Mesendoderm (in vitro differentiated cells): ENCODE results near the gene ARID1B.

Source experiments
- DNase-seq: peaks from one replicate; pipeline ENCODE4 v3.0.0; 2013
- H2AK5ac ChIP-seq: 2 replicates; pipeline ENCODE4 v1.6.1; 2013; ENCODE audit warnings: low read length, inconsistent platforms
- H2BK120ac ChIP-seq: 2 replicates; pipeline ENCODE4 v1.6.1; 2013; ENCODE audit warnings: low read depth, mild to moderate bottlenecking, low read length, moderate library complexity, mixed read lengths
- H2BK15ac ChIP-seq: replicated peaks from 2 replicates; pipeline ENCODE4 v1.6.1; 2013; ENCODE audit warnings: low read depth, mild to moderate bottlenecking, moderate library complexity
- H2BK5ac ChIP-seq: 2 replicates; pipeline ENCODE4 v1.6.1; 2013; ENCODE audit warnings: low read length, inconsistent platforms
- H3K18ac ChIP-seq: 2 replicates; pipeline ENCODE4 v1.6.1; 2013; ENCODE audit warnings: mild to moderate bottlenecking, low read length, mixed read lengths
- H3K23ac ChIP-seq: one replicate; pipeline ENCODE4 v1.6.1; 2013; ENCODE audit warnings: low read length
- H3K27ac ChIP-seq: 2 replicates; pipeline ENCODE4 v1.5.1; 2013; ENCODE audit warnings: low read depth, mild to moderate bottlenecking, inconsistent platforms, low read length, moderate library complexity
- H3K27me3 ChIP-seq: 2 replicates; pipeline ENCODE4 v1.6.1; 2013; ENCODE audit warnings: low read length, control low read depth, mild to moderate bottlenecking, inconsistent platforms; ENCODE audit not compliant: insufficient read depth, poor library complexity
- H3K36me3 ChIP-seq: 2 replicates; pipeline ENCODE4 v1.6.1; 2013; ENCODE audit warnings: low read length, inconsistent platforms; ENCODE audit not compliant: control insufficient read depth, insufficient read depth
- H3K4ac ChIP-seq: one replicate; pipeline ENCODE4 v1.6.1; 2013; ENCODE audit warnings: low read depth, mild to moderate bottlenecking, low read length, moderate library complexity
- H3K4me1 ChIP-seq: 2 replicates; pipeline ENCODE4 v1.6.1; 2013; ENCODE audit warnings: low read depth, low read length, inconsistent platforms; ENCODE audit not compliant: control insufficient read depth
- H3K4me2 ChIP-seq: 2 replicates; pipeline ENCODE4 v1.6.1; 2013; ENCODE audit warnings: low read length
- H3K4me3 ChIP-seq: 2 replicates; pipeline ENCODE4 v1.5.1; 2013; ENCODE audit warnings: mild to moderate bottlenecking, low read length
- H3K56ac ChIP-seq: one replicate; pipeline ENCODE4 v1.6.1; 2013; ENCODE audit warnings: low read length
- H3K79me1 ChIP-seq: 2 replicates; pipeline ENCODE4 v1.6.1; 2013; ENCODE audit warnings: low read length, inconsistent platforms
- H3K79me2 ChIP-seq: 2 replicates; pipeline ENCODE4 v1.6.1; 2013; ENCODE audit warnings: mild to moderate bottlenecking, low read length; ENCODE audit not compliant: control insufficient read depth, insufficient read depth
- H3K9ac ChIP-seq: 2 replicates; pipeline ENCODE4 v1.6.1; 2013; ENCODE audit warnings: low read length, inconsistent platforms
- H4K5ac ChIP-seq: one replicate; pipeline ENCODE4 v1.6.1; 2013; ENCODE audit warnings: low read length
- H4K8ac ChIP-seq: one replicate; pipeline ENCODE4 v1.6.1; 2013; ENCODE audit warnings: low read depth, mild to moderate bottlenecking, control low read depth, low read length, moderate library complexity
- WGBS: extraction: QIAGEN DNeasy Blood & Tissue Kit; methylation state at CpG from one replicate; pipeline ENCODE4 v1.1.7; 2013; ENCODE audit warnings: low lambda C conversion rate, missing lambda C conversion rate; ENCODE audit not compliant: insufficient coverage; ENCODE audit errors: extremely low coverage; 5-methylcytosine and 5-hydroxymethylcytosine counted together

The ARID1B gene

GRCh38 chr6:157047951-157048350 is 270.8 kb downstream of the ARID1B start:
- Histone ChIP-seq H4K5ac (no peak overlapping the region), H3K27ac (no peak overlapping the region), H3K4me2 (no peak overlapping the region), H2BK5ac (no peak overlapping the region), H3K4me1 (peaks cover 2% of the 10 kb centered on the region), H3K9ac (no peak overlapping the region), H3K23ac (no peak overlapping the region), H3K4ac (no peak overlapping the region), H3K79me1 (peaks cover 8% of the 10 kb centered on the region), H3K79me2 (peaks cover 7% of the 10 kb centered on the region), H2BK15ac (no peak overlapping the region), H2BK120ac (no peak overlapping the region), H2AK5ac (no peak overlapping the region), H3K27me3 (no peaks in the 10 kb centered on the region), H3K56ac (no peak overlapping the region), H3K4me3 (no peak overlapping the region), H3K18ac (no peak overlapping the region), H3K36me3 (no peaks in the 10 kb centered on the region), H4K8ac (no peak overlapping the region)
- WGBS, result no CpG with 5 or more reads among the region's 2 CpGs
- no peak for DNase-seq

GRCh38 chr6:157049133-157049532 is 272.0 kb downstream of the ARID1B start:
- DNase-seq, result peak; percentile 37

GRCh38 chr6:157050537-157051265 is 273.5 kb downstream of the ARID1B start:
- WGBS, result 100% methylated on average over 3 of the region's 8 CpGs
- Histone ChIP-seq H4K8ac (no peak overlapping the region), H3K27ac (no peak overlapping the region), H2AK5ac (no peak overlapping the region), H3K9ac (no peak overlapping the region), H2BK5ac (no peak overlapping the region), H3K4ac (no peak overlapping the region), H4K5ac (no peak overlapping the region), H3K23ac (no peak overlapping the region), H3K79me1 (peaks cover 13% of the 10 kb centered on the region), H3K4me3 (no peak overlapping the region), H3K4me1 (peaks cover 2% of the 10 kb centered on the region), H3K56ac (no peak overlapping the region), H3K79me2 (peaks cover 7% of the 10 kb centered on the region), H3K18ac (no peak overlapping the region), H2BK15ac (no peak overlapping the region), H3K27me3 (no peaks in the 10 kb centered on the region), H3K36me3 (no peaks in the 10 kb centered on the region), H2BK120ac (no peak overlapping the region), H3K4me2 (no peak overlapping the region)
- DNase-seq, result no peak

More at GRCh38 chr6:157049133-157049532, 272.0 kb downstream of the ARID1B start:
- H3K56ac ChIP-seq, result no peak overlapping the region
- WGBS, result no CpG with 5 or more reads among the region's 5 CpGs
- H3K4me1 ChIP-seq, result peaks cover 2% of the 10 kb centered on the region
- H3K27me3 ChIP-seq, result no peaks in the 10 kb centered on the region
- H3K23ac ChIP-seq, result no peak overlapping the region
- no peak overlapping the region for H2BK15ac ChIP-seq
- H2AK5ac ChIP-seq, result no peak overlapping the region
- H3K36me3 ChIP-seq, result no peaks in the 10 kb centered on the region
- H2BK5ac ChIP-seq, result no peak overlapping the region
- peaks cover 8% of the 10 kb centered on the region for H3K79me1 ChIP-seq
- no peak overlapping the region for H4K5ac ChIP-seq
- H3K4me3 ChIP-seq, result no peak overlapping the region
- no peak overlapping the region for H2BK120ac ChIP-seq
- H3K4ac ChIP-seq, result no peak overlapping the region
- H3K4me2 ChIP-seq, result no peak overlapping the region
- no peak overlapping the region for H4K8ac ChIP-seq
- H3K9ac ChIP-seq, result no peak overlapping the region
- H3K27ac ChIP-seq, result no peak overlapping the region
- H3K18ac ChIP-seq, result no peak overlapping the region
- H3K79me2 ChIP-seq, result peaks cover 7% of the 10 kb centered on the region

GRCh38 chr6:157054531-157054979 is 277.4 kb downstream of the ARID1B start:
- no CpG with 5 or more reads among the region's 4 CpGs for whole genome bisulfite sequencing

GRCh38 chr6:157055863-157056262 is 278.7 kb downstream of the ARID1B start:
- Histone ChIP-seq H3K23ac (no peak overlapping the region), H3K27me3 (no peaks in the 10 kb centered on the region), H3K9ac (no peak overlapping the region), H3K79me1 (peaks cover 9% of the 10 kb centered on the region), H3K79me2 (no peaks in the 10 kb centered on the region), H2BK120ac (no peak overlapping the region), H2BK15ac (no peak overlapping the region), H4K8ac (no peak overlapping the region), H2AK5ac (no peak overlapping the region), H3K4me1 (peaks cover under 1% of the 10 kb centered on the region), H3K56ac (no peak overlapping the region), H4K5ac (no peak overlapping the region), H3K18ac (no peak overlapping the region), H3K36me3 (no peaks in the 10 kb centered on the region), H3K27ac (no peak overlapping the region), H3K4me2 (no peak overlapping the region), H3K4me3 (no peak overlapping the region), H2BK5ac (no peak overlapping the region), H3K4ac (no peak overlapping the region)
- WGBS, result no CpG with 5 or more reads among the region's 3 CpGs
- no peak for DNase-seq

More at GRCh38 chr6:157054531-157054979, 277.4 kb downstream of the ARID1B start:
- no peaks in the 10 kb centered on the region for H3K27me3 ChIP-seq
- no peak overlapping the region for H3K27ac ChIP-seq
- H3K79me2 ChIP-seq, result peaks cover 3% of the 10 kb centered on the region
- no peak overlapping the region for H2BK5ac ChIP-seq
- peaks cover 10% of the 10 kb centered on the region for H3K79me1 ChIP-seq
- H2AK5ac ChIP-seq, result no peak overlapping the region
- no peak overlapping the region for H2BK15ac ChIP-seq
- H3K18ac ChIP-seq, result no peak overlapping the region
- no peak overlapping the region for H3K4me2 ChIP-seq
- H3K23ac ChIP-seq, result no peak overlapping the region
- DNase-seq, result no peak
- no peak overlapping the region for H4K8ac ChIP-seq
- H3K4me3 ChIP-seq, result no peak overlapping the region
- no peak overlapping the region for H3K56ac ChIP-seq
- no peak overlapping the region for H4K5ac ChIP-seq
- no peak overlapping the region for H3K4ac ChIP-seq
- no peaks in the 10 kb centered on the region for H3K36me3 ChIP-seq
- H3K9ac ChIP-seq, result no peak overlapping the region
- H2BK120ac ChIP-seq, result no peak overlapping the region
- peaks cover 2% of the 10 kb centered on the region for H3K4me1 ChIP-seq

GRCh38 chr6:157056275-157056674 is 279.1 kb downstream of the ARID1B start:
- Histone ChIP-seq H3K36me3 (no peaks in the 10 kb centered on the region), H3K79me2 (no peaks in the 10 kb centered on the region), H2BK5ac (no peak overlapping the region), H2AK5ac (no peak overlapping the region), H4K5ac (no peak overlapping the region), H3K79me1 (peaks cover 9% of the 10 kb centered on the region), H4K8ac (no peak overlapping the region), H3K27me3 (no peaks in the 10 kb centered on the region), H3K18ac (no peak overlapping the region), H3K56ac (no peak overlapping the region), H2BK120ac (no peak overlapping the region), H2BK15ac (no peak overlapping the region), H3K27ac (no peak overlapping the region), H3K23ac (no peak overlapping the region), H3K4me1 (no peaks in the 10 kb centered on the region), H3K9ac (no peak overlapping the region), H3K4ac (no peak overlapping the region), H3K4me2 (no peak overlapping the region), H3K4me3 (no peak overlapping the region)
- DNase-seq, result no peak
- WGBS, result no CpG with 5 or more reads among the region's 1 CpG
